ENCODE results near the gene PTPRCAP. TPM values are rescaled to one million over a fixed set of nuclear protein-coding genes. Genes with fewer than 3 reads are reported as not detected.

Gene PTPRCAP
- polyA plus RNA-seq, 3 donors = 2.1 to 14.3 (median 2.8) TPM

GRCh38 chr11:67484847-67485311, 47.4 kb upstream of the PTPRCAP start:
- Mint-ChIP-seq H3K4me3 (peak overlapping the region; percentile 73 to 88), H3K36me3 (peaks cover 37% of the 10 kb centered on the region in 2 donors), H3K4me1 (peaks cover 40% of the 10 kb centered on the region), H3K27me3 (ENCODE audit: low read depth in 3 of 3) (peaks cover 0 to 2% (median 0%) of the 10 kb centered on the region in 3 donors), H3K27ac (peak overlapping the region; percentile 59 to 91 (median 88)), H3K9me3 (peaks cover 0 to 7% (median 2%) of the 10 kb centered on the region in 7 donors)
- 0% methylated on average over 4 of the region's 11 CpGs for WGBS (ENCODE audit: insufficient coverage)
- peak overlapping the region; percentile 62 for H3K4me2 ChIP-seq (replicated peaks; ENCODE audit: extremely low read depth, low read length, poor library complexity, severe bottlenecking)
- intact Hi-C loops (cut with micrococcal nuclease) = no loop called here
- H3K9me3 ChIP-seq (replicated peaks in 1 of 2; ENCODE audit: control insufficient read depth in 1 of 2, insufficient read depth in 1 of 2, low read length in 2 of 2) = no peaks in the 10 kb centered on the region
- peaks cover 40% of the 10 kb centered on the region for H3K79me2 ChIP-seq (ENCODE audit: insufficient read depth, low read length)
- peak overlapping the region; percentile 36 to 40 for H3K27ac ChIP-seq (ENCODE audit: low read depth in 1 of 2, low read length in 2 of 2)
- H3K27me3 ChIP-seq (ENCODE audit: control insufficient read depth in 2 of 2, insufficient read depth in 2 of 2, low read length in 2 of 2) = no peaks in the 10 kb centered on the region
- no peak overlapping the region for H3K9ac ChIP-seq (ENCODE audit: insufficient read depth, low read length, poor library complexity, severe bottlenecking)
- peaks cover 59% of the 10 kb centered on the region for H4K20me1 ChIP-seq (ENCODE audit: insufficient read depth, low read length)
- peaks cover 22 to 36% of the 10 kb centered on the region in 2 donors for H3K36me3 ChIP-seq (replicated peaks in 1 of 2; ENCODE audit: control insufficient read depth in 1 of 2, insufficient read depth in 2 of 2, low read length in 2 of 2)
- H3K4me1 ChIP-seq (ENCODE audit: control insufficient read depth in 1 of 2, insufficient read depth in 2 of 2, low read length in 2 of 2) = peaks cover 44 to 48% of the 10 kb centered on the region in 2 donors
- TF ChIP-seq CTCF (IDR thresholded peaks at IDR 0.05) = no peak
- DNase-seq = peak; percentile 61 to 75 (median 65)
- peak overlapping the region; percentile 47 for H2AFZ ChIP-seq (ENCODE audit: insufficient read depth, low read depth, low read length, poor library complexity, severe bottlenecking)
- H3K4me3 ChIP-seq (replicated peaks in 1 of 3; ENCODE audit: low read depth in 2 of 3, low read length in 3 of 3) = peak overlapping the region in 1 of 3 experiments; percentile 80

- Mint-ChIP-seq H3K27me3 (ENCODE audit: low read depth in 3 of 3) (peaks cover 2 to 3% (median 2%) of the 10 kb centered on the region in 3 donors), H3K36me3 (peaks cover 31% of the 10 kb centered on the region in 2 donors), H3K27ac (peak overlapping the region; percentile 59 to 91 (median 88)), H3K4me1 (peaks cover 40% of the 10 kb centered on the region), H3K9me3 (peaks cover 0 to 7% (median 2%) of the 10 kb centered on the region in 7 donors), H3K4me3 (peak overlapping the region; percentile 88)
- intact Hi-C loops (cut with micrococcal nuclease) = loop anchor here in 1 of 2 donors (1.0 kb wide), 1 partner anchor 22 kb away; no protein-coding TSS in a partner anchor
- Histone ChIP-seq H3K4me1 (ENCODE audit: control insufficient read depth in 1 of 2, insufficient read depth in 2 of 2, low read length in 2 of 2) (peaks cover 44 to 48% of the 10 kb centered on the region in 2 donors), H3K36me3 (replicated peaks in 1 of 2; ENCODE audit: control insufficient read depth in 1 of 2, insufficient read depth in 2 of 2, low read length in 2 of 2) (peaks cover 14 to 27% of the 10 kb centered on the region in 2 donors), H2AFZ (ENCODE audit: insufficient read depth, low read depth, low read length, poor library complexity, severe bottlenecking) (no peak overlapping the region), H3K27me3 (ENCODE audit: control insufficient read depth in 2 of 2, insufficient read depth in 2 of 2, low read length in 2 of 2) (no peaks in the 10 kb centered on the region), H3K4me2 (replicated peaks; ENCODE audit: extremely low read depth, low read length, poor library complexity, severe bottlenecking) (peak overlapping the region; percentile 62), H3K79me2 (ENCODE audit: insufficient read depth, low read length) (peaks cover 40% of the 10 kb centered on the region), H3K27ac (ENCODE audit: low read depth in 1 of 2, low read length in 2 of 2) (peak overlapping the region in 1 of 2 donors; percentile 36), H4K20me1 (ENCODE audit: insufficient read depth, low read length) (peaks cover 51% of the 10 kb centered on the region), H3K9ac (ENCODE audit: insufficient read depth, low read length, poor library complexity, severe bottlenecking) (no peak overlapping the region), H3K9me3 (replicated peaks in 1 of 2; ENCODE audit: control insufficient read depth in 1 of 2, insufficient read depth in 1 of 2, low read length in 2 of 2) (no peaks in the 10 kb centered on the region), H3K4me3 (replicated peaks in 1 of 3; ENCODE audit: low read depth in 2 of 3, low read length in 3 of 3) (peak overlapping the region in 1 of 3 experiments; percentile 80)
- DNase-seq = no peak
- no peak for TF ChIP-seq CTCF (IDR thresholded peaks at IDR 0.05)
- 88% methylated on average over 11 of the region's 16 CpGs for WGBS (ENCODE audit: insufficient coverage)
These were observed 46.6 kb upstream of the PTPRCAP start for GRCh38 chr11:67483831-67484665.
